Measurements from ENCODE around the gene PHLDA3.
"Not testable (repeated sequence)": the region's sequence is repeated elsewhere in the genome, so short reads cannot be mapped to it uniquely, and the experiment has no call there.

Gene PHLDA3

DNA sequence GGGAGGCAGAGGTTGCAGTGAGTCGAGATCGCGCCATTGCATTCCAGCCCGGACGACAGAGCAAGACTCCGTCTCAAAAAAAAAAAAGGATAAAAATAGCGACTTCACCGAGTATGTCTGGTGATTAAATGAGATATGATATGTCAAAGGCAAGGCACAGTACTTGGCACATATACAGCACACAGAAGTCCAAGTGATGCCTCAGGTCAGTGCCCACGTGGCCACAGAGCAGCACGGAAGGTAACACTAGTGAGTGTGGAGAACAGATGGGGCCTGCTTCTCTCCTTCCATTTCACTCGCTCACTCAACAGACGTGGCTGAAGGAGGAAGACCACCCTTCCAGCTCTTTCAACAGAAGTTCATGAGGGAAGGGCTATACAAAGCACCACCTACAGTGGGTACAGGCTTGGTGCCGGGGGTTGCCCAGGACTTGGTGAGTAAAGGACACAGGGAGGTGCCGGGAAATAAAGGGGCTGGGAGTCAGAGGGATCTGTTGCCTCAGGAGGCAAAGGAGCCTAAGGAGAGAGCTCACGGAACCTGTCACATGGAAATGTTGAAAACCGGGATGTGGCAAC lies 29.0 kb upstream of the PHLDA3 start:
- WGBS, 2 experiments, result 94 to 95% methylated on average over 16 of the region's 16 CpGs
- H3K36me3 ChIP-seq (ENCODE audit: control insufficient read depth, insufficient read depth, low read length), result no peaks in the 10 kb centered on the region
- H3K9me3 ChIP-seq (ENCODE audit: control insufficient read depth, low read length), result no peaks in the 10 kb centered on the region
- H3K27me3 ChIP-seq (ENCODE audit: control insufficient read depth, insufficient read depth, low read length, poor library complexity, severe bottlenecking), result no peaks in the 10 kb centered on the region
- no peak overlapping the region for H3K27ac ChIP-seq (ENCODE audit: insufficient read depth, low read depth, low read length, poor library complexity, severe bottlenecking)
- no peak overlapping the region for H3K4me3 ChIP-seq (ENCODE audit: insufficient read depth, low read depth, low read length)
- H3K4me1 ChIP-seq (ENCODE audit: control insufficient read depth, insufficient read depth, low read length), result peaks cover 33% of the 10 kb centered on the region

GRCh38 chr1:201496296-201496690 lies 27.3 kb upstream of the PHLDA3 start:
- Histone ChIP-seq H3K4me1 (ENCODE audit: control insufficient read depth, insufficient read depth, low read length) (peaks cover 32% of the 10 kb centered on the region), H3K27ac (ENCODE audit: insufficient read depth, low read depth, low read length, poor library complexity, severe bottlenecking) (no peak overlapping the region), H3K27me3 (ENCODE audit: control insufficient read depth, insufficient read depth, low read length, poor library complexity, severe bottlenecking) (no peaks in the 10 kb centered on the region), H3K36me3 (ENCODE audit: control insufficient read depth, insufficient read depth, low read length) (no peaks in the 10 kb centered on the region), H3K4me3 (ENCODE audit: insufficient read depth, low read depth, low read length) (no peak overlapping the region), H3K9me3 (ENCODE audit: control insufficient read depth, low read length) (no peaks in the 10 kb centered on the region)
- WGBS, 2 experiments, result 84 to 87% methylated on average over 8 of the region's 8 CpGs

- 72% methylated on average over 11 of the region's 11 CpGs for WGBS, 2 experiments
- Histone ChIP-seq H3K27ac (ENCODE audit: insufficient read depth, low read depth, low read length, poor library complexity, severe bottlenecking) (peak overlapping the region; percentile 11), H3K9me3 (ENCODE audit: control insufficient read depth, low read length) (no peaks in the 10 kb centered on the region), H3K27me3 (ENCODE audit: control insufficient read depth, insufficient read depth, low read length, poor library complexity, severe bottlenecking) (no peaks in the 10 kb centered on the region), H3K4me3 (ENCODE audit: insufficient read depth, low read depth, low read length) (no peak overlapping the region), H3K4me1 (ENCODE audit: control insufficient read depth, insufficient read depth, low read length) (peaks cover 32% of the 10 kb centered on the region), H3K36me3 (ENCODE audit: control insufficient read depth, insufficient read depth, low read length) (no peaks in the 10 kb centered on the region)
Observed at GRCh38 chr1:201495551-201496295, 26.7 kb upstream of the PHLDA3 start.

DNA sequence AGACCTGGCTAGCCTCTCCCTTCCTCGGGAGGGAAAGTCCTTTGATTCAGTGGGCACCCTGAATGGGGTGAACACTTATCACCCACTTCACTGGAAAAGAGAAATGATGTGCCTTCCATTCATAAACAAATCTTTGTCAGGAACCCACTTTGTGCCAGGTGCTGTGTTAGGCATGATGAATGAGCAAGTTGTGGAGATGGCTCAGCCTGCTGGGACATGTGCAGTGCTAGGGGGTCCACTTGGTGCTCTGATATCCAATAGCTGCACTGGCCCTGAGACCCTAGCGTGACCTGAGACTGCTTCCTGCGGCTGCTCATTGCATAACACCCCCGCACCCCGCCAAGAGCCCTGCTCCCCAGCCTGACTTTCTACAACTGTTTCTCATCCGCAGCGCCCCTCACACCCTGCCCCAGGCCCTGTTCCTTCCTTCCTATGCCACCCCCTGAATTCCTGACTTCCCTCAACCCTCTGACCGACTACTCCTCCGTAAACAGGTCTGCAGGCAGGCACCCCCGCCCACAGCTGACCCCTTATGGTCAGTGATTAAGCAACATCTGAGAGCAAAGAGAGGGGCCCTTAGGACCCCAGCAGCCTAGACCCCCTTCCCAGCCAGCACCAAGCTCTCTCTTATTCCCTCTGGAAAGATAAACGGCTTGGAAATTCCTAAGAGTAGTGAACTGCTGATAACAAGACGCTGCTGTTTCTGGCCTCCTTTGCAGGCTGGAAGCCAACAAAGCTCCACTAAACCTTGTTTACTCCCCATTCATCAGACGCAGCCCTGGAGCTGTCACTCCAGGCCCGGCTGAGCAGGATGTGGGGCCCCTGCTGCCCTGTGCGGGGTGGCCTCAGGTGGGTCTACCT lies 25.0 kb upstream of the PHLDA3 start:
- H3K36me3 ChIP-seq (ENCODE audit: control insufficient read depth, insufficient read depth, low read length), result no peaks in the 10 kb centered on the region
- 71 to 77% methylated on average over 15 of the region's 15 CpGs for WGBS, 2 experiments
- H3K4me3 ChIP-seq (ENCODE audit: insufficient read depth, low read depth, low read length), result no peak overlapping the region
- H3K27me3 ChIP-seq (ENCODE audit: control insufficient read depth, insufficient read depth, low read length, poor library complexity, severe bottlenecking), result no peaks in the 10 kb centered on the region
- H3K9me3 ChIP-seq (ENCODE audit: control insufficient read depth, low read length), result no peaks in the 10 kb centered on the region
- H3K27ac ChIP-seq (ENCODE audit: insufficient read depth, low read depth, low read length, poor library complexity, severe bottlenecking), result peak overlapping the region; percentile 26
- peaks cover 20% of the 10 kb centered on the region for H3K4me1 ChIP-seq (ENCODE audit: control insufficient read depth, insufficient read depth, low read length)

DNA sequence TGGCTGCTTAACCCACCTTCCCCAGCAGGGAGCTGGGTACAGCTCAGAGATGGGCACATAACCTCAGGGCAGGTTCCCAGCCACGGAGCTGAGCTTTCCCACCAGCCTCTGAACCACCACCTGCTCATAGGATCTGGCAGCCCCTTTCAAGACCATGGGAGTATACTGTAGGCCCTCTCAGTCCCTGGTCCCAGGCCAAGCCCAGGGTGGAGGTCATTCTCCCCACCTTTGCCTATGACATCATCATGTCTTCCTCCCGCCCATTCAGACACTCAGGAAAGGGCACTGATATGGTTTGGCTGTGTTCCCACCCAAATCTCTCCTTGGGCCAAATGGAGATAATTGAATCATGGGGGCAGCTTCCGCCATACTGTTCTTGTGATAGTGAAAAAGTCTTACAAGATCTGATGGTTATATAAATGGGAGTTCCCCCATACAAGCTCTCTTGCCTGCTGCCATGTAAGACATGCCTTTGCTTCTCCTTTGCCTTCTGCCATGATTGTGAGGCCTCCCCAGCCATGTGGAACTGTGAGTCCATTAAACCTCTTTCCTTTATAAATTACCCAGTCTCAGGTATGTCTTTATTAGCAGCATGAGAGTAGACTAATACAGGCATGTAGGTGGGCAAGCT lies 24.2 kb upstream of the PHLDA3 start:
- not testable (repeated sequence) for H3K27me3 ChIP-seq (ENCODE audit: control insufficient read depth, insufficient read depth, low read length, poor library complexity, severe bottlenecking); H3K9me3 ChIP-seq (ENCODE audit: control insufficient read depth, low read length); H3K27ac ChIP-seq (ENCODE audit: insufficient read depth, low read depth, low read length, poor library complexity, severe bottlenecking); H3K36me3 ChIP-seq (ENCODE audit: control insufficient read depth, insufficient read depth, low read length); H3K4me3 ChIP-seq (ENCODE audit: insufficient read depth, low read depth, low read length)
- 92 to 98% methylated on average over 3 of the region's 3 CpGs for WGBS, 2 experiments
- peaks cover 16% of the 10 kb centered on the region for H3K4me1 ChIP-seq (ENCODE audit: control insufficient read depth, insufficient read depth, low read length)

- H3K27me3 ChIP-seq (ENCODE audit: control insufficient read depth, insufficient read depth, low read length, poor library complexity, severe bottlenecking), result no peaks in the 10 kb centered on the region
- no peaks in the 10 kb centered on the region for H3K36me3 ChIP-seq (ENCODE audit: control insufficient read depth, insufficient read depth, low read length)
- WGBS, 2 experiments, result 92 to 94% methylated on average over 3 of the region's 3 CpGs
- H3K4me3 ChIP-seq (ENCODE audit: insufficient read depth, low read depth, low read length), result no peak overlapping the region
- no peaks in the 10 kb centered on the region for H3K9me3 ChIP-seq (ENCODE audit: control insufficient read depth, low read length)
- no peak overlapping the region for H3K27ac ChIP-seq (ENCODE audit: insufficient read depth, low read depth, low read length, poor library complexity, severe bottlenecking)
- H3K4me1 ChIP-seq (ENCODE audit: control insufficient read depth, insufficient read depth, low read length), result peaks cover 16% of the 10 kb centered on the region
Observed at GRCh38 chr1:201491896-201492511, 23.0 kb upstream of the PHLDA3 start.

GRCh38 chr1:201490708-201491131 lies 21.7 kb upstream of the PHLDA3 start:
- no peaks in the 10 kb centered on the region for H3K36me3 ChIP-seq (ENCODE audit: control insufficient read depth, insufficient read depth, low read length)
- H3K9me3 ChIP-seq (ENCODE audit: control insufficient read depth, low read length), result no peaks in the 10 kb centered on the region
- H3K27ac ChIP-seq (ENCODE audit: insufficient read depth, low read depth, low read length, poor library complexity, severe bottlenecking), result no peak overlapping the region
- peaks cover 17% of the 10 kb centered on the region for H3K4me1 ChIP-seq (ENCODE audit: control insufficient read depth, insufficient read depth, low read length)
- H3K4me3 ChIP-seq (ENCODE audit: insufficient read depth, low read depth, low read length), result no peak overlapping the region
- H3K27me3 ChIP-seq (ENCODE audit: control insufficient read depth, insufficient read depth, low read length, poor library complexity, severe bottlenecking), result no peaks in the 10 kb centered on the region
- WGBS, 2 experiments, result 93 to 94% methylated on average over 3 of the region's 3 CpGs

- no peaks in the 10 kb centered on the region for H3K9me3 ChIP-seq (ENCODE audit: control insufficient read depth, low read length)
- WGBS, 2 experiments, result 94 to 97% methylated on average over 6 of the region's 6 CpGs
- H3K4me1 ChIP-seq (ENCODE audit: control insufficient read depth, insufficient read depth, low read length), result peaks cover 13% of the 10 kb centered on the region
- H3K36me3 ChIP-seq (ENCODE audit: control insufficient read depth, insufficient read depth, low read length), result no peaks in the 10 kb centered on the region
- no peak overlapping the region for H3K4me3 ChIP-seq (ENCODE audit: insufficient read depth, low read depth, low read length)
- no peaks in the 10 kb centered on the region for H3K27me3 ChIP-seq (ENCODE audit: control insufficient read depth, insufficient read depth, low read length, poor library complexity, severe bottlenecking)
- no peak overlapping the region for H3K27ac ChIP-seq (ENCODE audit: insufficient read depth, low read depth, low read length, poor library complexity, severe bottlenecking)
Observed at GRCh38 chr1:201489643-201490261, 20.8 kb upstream of the PHLDA3 start.

DNA sequence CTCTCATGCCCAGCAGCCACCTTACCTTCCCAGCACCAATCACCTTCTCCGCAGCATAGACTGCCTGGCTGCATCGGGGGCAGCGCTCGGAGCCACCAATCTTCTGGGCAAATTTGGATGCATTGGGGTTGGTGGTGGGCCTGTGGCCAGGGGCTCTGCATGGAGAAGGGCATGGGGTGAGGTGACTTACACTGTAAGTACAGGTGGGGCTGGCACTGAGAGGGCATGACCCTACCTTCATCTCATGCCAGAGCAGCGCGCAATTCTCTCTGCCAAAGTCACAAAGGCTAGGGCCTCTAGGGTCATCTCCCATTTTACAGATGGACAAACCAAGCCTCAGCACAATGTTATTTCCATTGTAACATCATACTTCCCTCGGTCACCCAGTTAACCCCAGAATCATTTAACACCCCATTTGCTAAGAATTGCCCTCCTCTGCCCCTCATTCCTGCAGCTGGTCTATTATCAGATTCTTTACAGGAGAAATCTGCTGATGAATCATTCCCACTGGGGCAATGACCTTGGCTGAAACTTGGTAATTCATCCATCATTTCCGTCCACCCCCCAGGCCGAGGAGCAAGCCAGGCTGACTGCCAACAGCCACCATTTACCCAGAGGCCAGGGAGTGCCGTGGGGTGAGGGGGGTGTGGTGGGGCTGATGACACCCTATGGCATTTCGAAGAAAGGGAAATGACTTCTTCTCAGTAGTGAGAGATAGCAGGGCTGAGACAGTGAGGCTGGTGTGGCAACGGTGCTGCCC lies 20.0 kb upstream of the PHLDA3 start:
- Histone ChIP-seq H3K36me3 (ENCODE audit: control insufficient read depth, insufficient read depth, low read length) (no peaks in the 10 kb centered on the region), H3K9me3 (ENCODE audit: control insufficient read depth, low read length) (no peaks in the 10 kb centered on the region), H3K27me3 (ENCODE audit: control insufficient read depth, insufficient read depth, low read length, poor library complexity, severe bottlenecking) (no peaks in the 10 kb centered on the region), H3K27ac (ENCODE audit: insufficient read depth, low read depth, low read length, poor library complexity, severe bottlenecking) (no peak overlapping the region), H3K4me3 (ENCODE audit: insufficient read depth, low read depth, low read length) (no peak overlapping the region), H3K4me1 (ENCODE audit: control insufficient read depth, insufficient read depth, low read length) (peaks cover 8% of the 10 kb centered on the region)
- 93 to 96% methylated on average over 12 of the region's 12 CpGs for WGBS, 2 experiments

Data from ectodermal cell (in vitro differentiated cells).